Left ventricle myocardium inferior (tissue), 1 donor: ENCODE measurements around the gene DOCK3. TPM values are rescaled to one million over a fixed set of nuclear protein-coding genes. Genes with fewer than 3 reads are reported as not detected.

Experiments used
- DNase-seq: peaks from one replicate; pipeline ENCODE4 v3.0.0-alpha.2; 2020
- H3K27ac ChIP-seq: fragments of 200-600 bp; replicated peaks from 2 replicates; pipeline ENCODE4 v1.8.0; 2021
- H3K27me3 ChIP-seq: fragments of 200-600 bp; 2 replicates; pipeline ENCODE4 v1.8.0; 2021; ENCODE audit warnings: low read depth
- H3K36me3 ChIP-seq: fragments of 200-600 bp; 2 replicates; pipeline ENCODE4 v1.8.0; 2021
- H3K4me1 ChIP-seq: fragments of 200-600 bp; 2 replicates; pipeline ENCODE4 v1.8.0; 2021
- H3K4me3 ChIP-seq: fragments of 200-600 bp; 2 replicates; pipeline ENCODE4 v1.8.0; 2021; ENCODE audit warnings: mild to moderate bottlenecking, moderate library complexity
- H3K9me3 ChIP-seq: fragments of 200-600 bp; replicated peaks from 2 replicates; pipeline ENCODE4 v1.8.0; 2021
- intact Hi-C: fragments of 100-400 bp; cut with micrococcal nuclease; formaldehyde crosslinking; loops from one replicate; pipeline ENCODE4 v1.11.0; 2022
- total RNA-seq: library from RNA; stranded (reverse); fragmentation: NEBNext Ultra II Directional; extraction: Animal tissue kit (Norgen Biotek cat#: 25700); gene quantifications from one replicate; pipeline ENCODE4 v1.2.1, GENCODE V29; 2021
- TF ChIP-seq, protein P1 (sequence below): fragments of 200-600 bp; IDR thresholded peaks from 2 replicates; pipeline ENCODE4 v1.8.0; 2021; ENCODE audit warnings: antibody characterized with exemption, mild to moderate bottlenecking, borderline replicate concordance
- donor health status: DM: no; HTN: yes; CAD: no; lungs with severe emphysema.

DOCK3 gene
- total RNA-seq, 1 donor from 2014 or later: 3.9 TPM

DNA sequence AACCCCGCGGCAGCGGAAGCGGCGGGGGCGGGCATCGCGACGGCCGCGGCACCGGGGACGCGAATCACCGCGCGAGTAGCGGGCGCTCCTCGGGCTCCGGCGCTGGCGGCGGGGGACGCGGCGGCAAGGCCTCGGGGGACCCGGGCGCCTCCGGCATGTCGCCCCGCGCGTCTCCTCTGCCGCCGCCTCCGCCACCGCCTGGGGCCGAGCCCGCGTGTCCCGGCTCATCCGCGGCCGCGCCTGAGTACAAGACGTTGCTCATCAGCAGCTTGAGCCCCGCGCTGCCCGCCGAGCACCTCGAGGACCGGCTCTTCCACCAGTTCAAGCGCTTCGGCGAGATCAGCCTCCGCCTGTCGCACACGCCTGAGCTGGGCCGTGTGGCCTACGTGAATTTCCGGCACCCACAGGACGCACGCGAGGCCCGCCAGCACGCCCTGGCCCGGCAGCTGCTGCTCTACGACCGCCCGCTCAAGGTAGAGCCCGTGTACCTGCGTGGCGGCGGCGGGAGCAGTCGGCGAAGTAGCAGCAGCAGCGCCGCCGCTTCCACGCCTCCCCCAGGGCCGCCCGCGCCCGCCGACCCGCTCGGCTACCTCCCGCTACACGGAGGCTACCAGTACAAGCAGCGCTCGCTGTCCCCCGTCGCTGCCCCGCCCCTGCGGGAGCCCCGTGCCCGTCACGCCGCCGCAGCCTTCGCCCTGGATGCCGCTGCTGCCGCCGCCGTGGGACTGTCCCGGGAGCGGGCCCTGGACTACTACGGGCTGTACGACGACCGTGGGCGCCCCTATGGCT is 717.0 kb downstream of the DOCK3 start:
- Histone ChIP-seq H3K4me1 (peaks cover 90% of the 10 kb centered on the region), H3K9me3 (no peaks in the 10 kb centered on the region), H3K36me3 (peaks cover 71% of the 10 kb centered on the region), H3K27ac (peak overlapping the region; percentile 91), H3K27me3 (no peaks in the 10 kb centered on the region), H3K4me3 (peak overlapping the region; percentile 74)
- TF ChIP-seq, protein P1, sequence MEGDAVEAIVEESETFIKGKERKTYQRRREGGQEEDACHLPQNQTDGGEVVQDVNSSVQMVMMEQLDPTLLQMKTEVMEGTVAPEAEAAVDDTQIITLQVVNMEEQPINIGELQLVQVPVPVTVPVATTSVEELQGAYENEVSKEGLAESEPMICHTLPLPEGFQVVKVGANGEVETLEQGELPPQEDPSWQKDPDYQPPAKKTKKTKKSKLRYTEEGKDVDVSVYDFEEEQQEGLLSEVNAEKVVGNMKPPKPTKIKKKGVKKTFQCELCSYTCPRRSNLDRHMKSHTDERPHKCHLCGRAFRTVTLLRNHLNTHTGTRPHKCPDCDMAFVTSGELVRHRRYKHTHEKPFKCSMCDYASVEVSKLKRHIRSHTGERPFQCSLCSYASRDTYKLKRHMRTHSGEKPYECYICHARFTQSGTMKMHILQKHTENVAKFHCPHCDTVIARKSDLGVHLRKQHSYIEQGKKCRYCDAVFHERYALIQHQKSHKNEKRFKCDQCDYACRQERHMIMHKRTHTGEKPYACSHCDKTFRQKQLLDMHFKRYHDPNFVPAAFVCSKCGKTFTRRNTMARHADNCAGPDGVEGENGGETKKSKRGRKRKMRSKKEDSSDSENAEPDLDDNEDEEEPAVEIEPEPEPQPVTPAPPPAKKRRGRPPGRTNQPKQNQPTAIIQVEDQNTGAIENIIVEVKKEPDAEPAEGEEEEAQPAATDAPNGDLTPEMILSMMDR: no peak
- intact Hi-C loops: no loop called here
- DNase-seq: no peak

DNA sequence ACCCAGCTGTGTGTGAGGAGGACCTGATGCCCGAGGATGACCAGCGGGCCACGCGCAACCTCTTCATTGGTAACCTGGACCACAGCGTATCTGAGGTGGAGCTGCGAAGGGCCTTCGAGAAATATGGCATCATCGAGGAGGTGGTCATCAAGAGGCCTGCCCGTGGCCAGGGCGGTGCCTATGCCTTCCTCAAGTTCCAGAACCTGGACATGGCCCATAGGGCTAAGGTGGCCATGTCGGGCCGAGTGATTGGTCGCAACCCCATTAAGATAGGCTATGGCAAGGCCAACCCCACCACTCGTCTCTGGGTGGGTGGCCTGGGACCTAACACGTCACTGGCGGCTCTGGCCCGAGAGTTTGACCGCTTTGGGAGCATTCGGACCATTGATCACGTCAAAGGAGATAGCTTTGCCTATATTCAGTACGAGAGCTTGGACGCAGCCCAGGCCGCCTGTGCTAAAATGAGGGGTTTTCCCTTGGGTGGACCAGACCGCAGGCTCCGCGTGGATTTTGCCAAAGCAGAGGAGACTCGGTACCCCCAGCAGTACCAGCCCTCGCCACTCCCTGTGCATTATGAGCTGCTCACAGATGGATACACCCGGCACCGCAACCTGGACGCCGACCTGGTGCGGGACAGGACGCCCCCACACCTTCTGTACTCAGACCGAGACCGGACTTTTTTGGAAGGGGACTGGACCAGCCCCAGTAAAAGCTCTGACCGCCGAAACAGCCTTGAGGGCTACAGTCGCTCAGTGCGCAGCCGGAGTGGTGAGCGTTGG is 717.8 kb downstream of the DOCK3 start:
- TF ChIP-seq, protein P1: no peak
- H3K4me3 ChIP-seq: peak overlapping the region; percentile 74
- H3K27me3 ChIP-seq: no peaks in the 10 kb centered on the region
- intact Hi-C loops: no loop called here
- no peak for DNase-seq
- H3K27ac ChIP-seq: peak overlapping the region; percentile 91
- H3K36me3 ChIP-seq: peaks cover 71% of the 10 kb centered on the region
- H3K4me1 ChIP-seq: peaks cover 90% of the 10 kb centered on the region
- H3K9me3 ChIP-seq: no peaks in the 10 kb centered on the region

DNA sequence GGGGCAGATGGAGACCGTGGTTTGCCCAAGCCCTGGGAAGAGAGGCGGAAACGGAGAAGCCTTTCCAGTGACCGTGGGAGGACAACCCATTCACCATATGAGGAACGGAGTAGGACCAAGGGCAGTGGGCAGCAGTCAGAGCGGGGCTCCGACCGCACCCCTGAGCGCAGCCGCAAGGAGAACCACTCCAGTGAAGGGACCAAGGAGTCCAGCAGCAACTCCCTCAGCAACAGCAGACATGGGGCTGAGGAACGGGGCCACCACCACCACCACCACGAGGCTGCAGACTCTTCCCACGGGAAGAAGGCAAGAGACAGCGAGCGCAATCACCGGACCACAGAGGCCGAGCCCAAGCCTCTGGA is 718.4 kb downstream of the DOCK3 start:
- intact Hi-C loops: no loop called here
- no peaks in the 10 kb centered on the region for H3K9me3 ChIP-seq
- H3K27me3 ChIP-seq: no peaks in the 10 kb centered on the region
- H3K4me1 ChIP-seq: peaks cover 86% of the 10 kb centered on the region
- peak overlapping the region; percentile 74 for H3K4me3 ChIP-seq
- DNase-seq: no peak
- TF ChIP-seq, protein P1: no peak
- no peak overlapping the region for H3K27ac ChIP-seq
- peaks cover 71% of the 10 kb centered on the region for H3K36me3 ChIP-seq

DNA sequence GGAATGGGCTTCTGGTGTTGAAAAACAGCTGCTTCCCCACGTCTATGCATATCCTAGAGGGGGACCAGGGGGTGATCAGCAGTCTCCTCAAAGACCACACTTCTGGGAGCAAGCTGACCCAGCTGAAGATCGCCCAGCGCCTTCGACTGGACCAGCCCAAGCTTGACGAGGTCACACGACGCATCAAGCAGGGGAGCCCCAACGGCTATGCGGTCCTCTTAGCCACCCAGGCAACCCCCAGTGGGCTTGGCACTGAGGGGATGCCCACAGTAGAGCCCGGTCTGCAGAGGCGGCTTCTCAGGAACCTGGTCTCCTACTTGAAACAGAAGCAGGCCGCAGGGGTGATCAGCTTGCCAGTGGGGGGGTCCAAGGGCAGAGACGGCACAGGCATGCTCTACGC is 718.8 kb downstream of the DOCK3 start:
- Histone ChIP-seq H3K36me3 (peaks cover 69% of the 10 kb centered on the region), H3K4me3 (no peak overlapping the region), H3K4me1 (peaks cover 85% of the 10 kb centered on the region), H3K9me3 (no peaks in the 10 kb centered on the region), H3K27ac (no peak overlapping the region), H3K27me3 (no peaks in the 10 kb centered on the region)
- TF ChIP-seq, protein P1: no peak
- intact Hi-C loops: no loop called here
- DNase-seq: no peak

DNA sequence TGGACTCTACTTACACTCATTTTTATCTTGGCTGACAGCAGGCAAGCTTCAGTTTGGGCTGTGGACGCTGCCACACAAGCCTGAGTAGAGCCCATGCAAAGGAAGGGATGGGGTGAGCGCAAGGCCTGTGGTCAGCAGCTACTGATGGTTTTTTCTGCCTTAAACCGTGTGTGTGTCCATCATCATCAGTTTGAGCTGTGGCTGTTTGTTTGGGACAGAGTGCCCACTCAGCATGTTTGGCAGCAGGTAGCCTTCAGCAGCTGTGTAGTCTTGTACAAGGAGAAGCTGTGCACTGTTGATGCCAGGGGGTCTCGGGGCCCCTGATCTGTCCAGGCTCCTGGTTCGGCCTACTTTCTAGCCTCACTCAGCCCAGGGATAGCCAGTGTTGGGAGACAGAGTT is 719.8 kb downstream of the DOCK3 start:
- no peak for DNase-seq
- Histone ChIP-seq H3K36me3 (peaks cover 65% of the 10 kb centered on the region), H3K4me3 (no peak overlapping the region), H3K27me3 (no peaks in the 10 kb centered on the region), H3K9me3 (no peaks in the 10 kb centered on the region), H3K4me1 (peaks cover 84% of the 10 kb centered on the region), H3K27ac (no peak overlapping the region)
- TF ChIP-seq, protein P1: no peak
- intact Hi-C loops: no loop called here
